Measurements from ENCODE around the gene TIMM8B.
A peak's percentile ranks its signal among the peaks of the same experiment; 100 is the strongest.
"Not testable (repeated sequence)": the region's sequence is repeated elsewhere in the genome, so short reads cannot be mapped to it uniquely, and the experiment has no call there.

TIMM8B gene, protein sequence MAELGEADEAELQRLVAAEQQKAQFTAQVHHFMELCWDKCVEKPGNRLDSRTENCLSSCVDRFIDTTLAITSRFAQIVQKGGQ

DNA sequence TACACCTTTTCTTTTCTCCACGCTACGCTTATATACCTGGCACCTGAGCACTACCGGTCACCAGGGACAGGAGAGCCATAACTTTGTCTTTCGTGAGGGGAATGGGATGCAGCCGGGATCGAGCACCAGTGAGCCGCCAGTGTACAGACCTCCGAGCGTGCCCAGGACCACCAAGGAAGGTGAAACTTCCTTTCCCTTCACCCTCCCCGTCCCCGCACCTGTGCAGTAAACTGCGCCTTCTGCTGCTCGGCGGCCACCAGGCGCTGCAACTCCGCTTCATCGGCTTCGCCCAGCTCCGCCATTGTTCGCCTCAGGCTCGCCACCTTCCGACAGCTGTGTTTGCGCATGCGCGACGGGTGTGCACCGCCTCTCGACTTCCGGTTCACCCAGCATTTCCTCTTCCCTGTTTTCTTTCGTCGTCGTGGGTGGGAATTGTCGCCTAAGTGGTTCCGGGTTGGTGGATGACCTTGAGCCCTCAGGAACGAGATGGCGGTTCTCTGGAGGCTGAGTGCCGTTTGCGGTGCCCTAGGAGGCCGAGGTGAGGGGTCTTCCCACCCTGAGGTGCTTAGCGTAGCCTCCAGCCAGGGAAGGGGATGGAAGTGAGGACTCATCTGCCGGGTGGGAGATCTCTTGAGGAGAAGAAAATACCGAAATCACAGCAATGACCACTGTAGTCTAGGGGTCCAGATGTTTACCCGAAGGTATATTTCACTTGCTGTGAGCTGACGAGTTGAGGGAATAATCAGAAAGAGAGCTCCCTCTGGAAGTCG lies at the start of gene TIMM8B, which contains the start of gene SDHD:
TIMM8B (minus strand) TSS at position 335 of the 770 bp plus-strand sequence; CDS start at position 302, 33 bp downstream.
SDHD (plus strand) TSS at position 452 of the 770 bp plus-strand sequence; CDS start at position 487, 35 bp downstream.
- peak; percentile 97 for DNase-seq

DNA sequence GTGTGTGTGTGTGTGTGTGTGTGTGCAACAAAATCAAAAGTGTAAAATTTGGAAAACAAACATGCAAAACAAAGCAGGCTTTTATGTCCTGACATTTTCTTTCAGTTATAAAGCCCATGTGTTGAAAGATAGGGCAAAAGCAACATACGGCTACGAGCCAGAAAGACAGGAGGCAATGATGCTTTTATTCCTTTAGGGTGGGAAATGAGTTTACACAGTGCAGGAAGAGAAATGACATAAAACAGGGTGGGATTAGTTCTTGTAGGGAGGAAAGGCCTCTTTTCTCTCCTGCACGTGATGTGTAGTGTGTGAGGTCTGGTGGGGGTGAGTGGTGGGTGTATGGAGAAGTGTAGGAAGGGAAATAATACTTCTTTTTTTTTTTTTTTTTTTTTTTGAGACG lies 47.9 kb upstream of the TIMM8B start:
- DNase-seq = no peak

DNA sequence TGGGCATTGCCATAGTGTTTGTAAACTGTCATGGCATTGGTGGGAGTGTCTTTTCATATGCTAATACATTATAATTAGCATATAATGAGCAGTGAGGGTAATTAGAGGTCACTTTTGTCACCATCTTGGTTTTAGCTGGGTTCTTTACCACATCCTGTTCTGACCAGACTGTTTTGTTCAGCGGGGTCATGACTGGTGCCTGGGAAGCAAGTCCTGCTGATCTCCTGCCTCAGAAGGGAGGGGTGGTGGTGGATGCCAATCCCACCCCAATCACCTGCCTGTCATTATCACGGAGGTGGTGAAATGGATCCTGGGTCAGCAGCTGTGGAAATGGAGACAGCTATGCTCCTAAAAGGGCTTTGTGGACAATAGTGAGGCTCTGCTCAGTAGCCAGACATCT lies 46.2 kb upstream of the TIMM8B start:
- no peak for DNase-seq

DNA sequence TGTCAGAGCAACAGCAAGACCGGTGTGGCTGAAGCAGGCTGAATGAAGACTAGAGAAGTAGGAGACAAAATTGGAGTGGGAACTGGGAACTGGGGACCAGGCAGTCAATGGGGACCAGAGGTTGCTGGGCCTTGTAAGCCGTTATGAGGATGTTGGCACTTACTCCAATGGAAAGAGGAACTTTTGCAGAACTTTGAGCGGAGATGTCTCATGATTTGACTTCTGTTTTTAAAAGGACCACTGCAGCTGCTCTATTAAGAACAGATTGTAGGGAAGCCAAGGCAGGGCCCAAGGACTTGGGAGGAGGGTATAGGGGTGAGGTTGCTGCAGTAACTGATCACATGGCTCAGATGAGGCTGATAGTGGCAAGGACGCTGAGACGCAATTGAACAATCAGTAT lies 43.1 kb upstream of the TIMM8B start:
- DNase-seq = peak; percentile 2

DNA sequence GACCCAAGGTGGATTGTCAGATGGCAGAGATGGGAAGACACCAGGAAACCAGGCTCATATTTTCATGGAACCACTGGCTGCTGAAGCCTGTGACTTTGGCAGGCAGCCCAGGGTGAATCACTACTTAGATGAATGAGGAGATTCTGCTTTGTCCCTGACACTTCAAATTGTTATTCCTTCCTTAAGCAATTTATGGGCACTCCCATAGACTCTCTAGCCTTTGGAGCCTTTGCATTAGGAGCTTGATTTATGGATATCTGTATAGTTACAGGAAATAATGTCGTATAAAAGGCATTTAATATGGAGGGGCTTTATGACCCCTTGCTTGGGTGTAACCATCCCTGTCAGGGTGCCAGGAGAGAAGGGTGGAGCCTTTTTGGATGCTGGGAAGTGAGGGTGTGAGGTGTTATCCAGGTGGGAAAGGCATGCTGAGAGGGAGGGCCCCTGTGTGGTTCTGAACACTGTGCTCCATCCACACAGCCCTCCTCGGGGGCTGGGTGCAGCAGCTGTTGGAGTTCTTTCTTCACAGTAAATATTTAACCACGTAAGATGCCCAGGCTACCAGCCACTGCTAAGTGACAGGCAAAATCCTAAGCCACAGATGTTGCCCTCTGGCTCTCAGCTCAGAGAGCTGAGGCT lies 42.0 kb upstream of the TIMM8B start:
- DNase-seq = no peak

DNA sequence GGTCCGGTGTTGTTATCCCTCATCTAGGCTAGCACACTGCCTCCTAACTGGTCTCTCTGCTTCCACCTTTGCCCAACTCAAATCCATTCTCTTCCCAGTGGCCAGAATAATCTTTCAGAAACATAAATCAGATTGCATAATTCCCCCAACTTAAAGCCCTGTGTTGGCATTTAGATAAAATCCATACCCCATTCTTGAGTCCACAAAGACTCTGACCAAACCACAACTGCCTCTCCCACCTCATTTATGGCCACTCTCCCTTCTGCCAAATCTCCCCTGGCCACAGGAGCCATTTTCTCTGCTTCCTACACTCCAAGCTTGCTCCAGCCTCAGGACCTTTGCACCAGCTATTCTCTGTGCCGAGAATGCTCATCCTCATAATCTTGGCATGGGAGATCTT lies 40.5 kb upstream of the TIMM8B start:
- no peak for DNase-seq

DNA sequence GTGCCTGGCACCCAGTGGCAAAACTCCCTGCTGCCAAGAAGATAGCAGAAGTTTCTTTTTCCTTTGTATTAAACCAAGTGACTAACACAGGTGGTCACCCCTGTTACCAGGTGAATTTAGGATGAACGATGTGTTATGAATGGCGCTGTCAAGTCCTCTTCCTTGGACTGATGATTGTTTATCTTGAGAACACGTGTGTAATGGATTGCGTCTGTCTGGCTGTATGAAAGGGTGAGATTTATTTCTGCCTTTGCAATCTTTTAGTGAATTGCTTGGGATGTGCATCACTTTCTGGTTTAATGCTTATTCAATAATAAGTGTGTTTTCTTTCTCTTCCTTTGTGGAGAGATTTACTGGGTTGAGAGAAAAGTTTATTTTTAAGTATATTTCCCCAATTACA lies 36.6 kb upstream of the TIMM8B start:
- DNase-seq = no peak

DNA sequence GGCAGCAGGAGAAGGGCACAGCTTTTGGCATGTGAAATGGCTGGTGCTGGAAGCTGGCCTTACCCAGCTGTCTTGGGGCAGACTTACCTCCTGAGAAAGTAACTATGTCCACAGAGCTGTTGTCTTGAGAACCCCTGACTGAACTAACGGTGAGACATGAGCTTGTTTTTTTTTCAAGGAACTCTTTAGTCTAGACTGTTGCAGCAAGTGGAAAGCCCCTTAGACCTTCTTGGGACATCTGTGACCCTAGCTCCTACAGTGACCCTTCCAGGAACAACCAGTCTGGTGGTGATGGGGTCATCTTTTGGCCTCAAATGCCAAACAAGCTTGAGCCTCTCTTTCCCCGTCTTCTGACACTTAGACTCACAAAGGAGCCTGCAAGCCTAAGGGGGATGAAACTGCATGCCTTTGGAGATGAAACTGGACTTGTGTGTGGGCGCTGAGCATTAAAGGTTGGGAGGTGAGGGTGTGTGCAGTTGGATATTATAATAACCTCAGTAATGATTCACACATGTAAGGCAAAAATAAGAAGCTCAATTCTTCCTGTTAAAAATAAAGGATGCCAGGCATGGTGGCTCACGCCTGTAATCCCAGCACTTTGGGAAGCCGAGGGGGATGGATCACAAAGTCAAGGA lies 35.5 kb upstream of the TIMM8B start:
- DNase-seq = no peak

DNA sequence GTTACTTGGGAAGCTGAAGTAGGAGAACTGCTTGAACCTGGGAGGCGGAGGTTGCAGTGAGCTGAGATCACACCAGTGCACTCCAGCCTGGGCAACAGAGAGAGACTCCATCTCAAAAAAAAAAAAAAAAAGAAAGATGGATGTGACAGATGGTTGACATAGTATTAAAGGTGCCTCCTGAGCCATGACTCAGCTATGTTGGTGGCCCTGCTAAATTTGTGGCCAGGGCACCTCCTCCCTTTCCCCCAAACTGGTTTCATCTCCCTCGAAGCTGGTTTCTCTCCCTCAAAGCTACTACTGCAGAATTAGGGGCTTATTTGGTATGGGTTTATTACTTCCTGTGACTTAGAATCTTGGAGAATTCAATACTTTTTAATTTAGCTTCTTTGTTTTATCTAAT lies 31.6 kb upstream of the TIMM8B start:
- DNase-seq = no peak

DNA sequence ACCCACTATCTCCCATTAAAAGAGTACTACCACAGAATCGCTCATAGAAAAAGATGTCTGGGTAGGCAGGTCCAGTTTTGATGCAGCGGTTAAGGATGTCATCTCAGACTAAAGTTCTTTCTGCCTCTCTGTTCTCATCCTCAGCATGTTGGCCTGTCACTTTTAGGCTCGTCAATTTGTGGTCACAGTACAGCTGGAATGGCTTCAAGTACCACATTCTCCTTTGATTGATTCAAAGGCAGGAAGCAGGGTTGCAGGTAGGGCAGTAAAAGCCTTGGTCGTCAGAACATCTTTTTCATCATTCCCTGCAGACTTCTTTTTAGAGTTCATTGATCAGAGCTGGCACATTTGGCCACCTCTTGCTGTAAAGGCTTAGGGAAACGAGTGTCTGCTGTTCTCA lies 28.8 kb upstream of the TIMM8B start:
- no peak for DNase-seq

DNA sequence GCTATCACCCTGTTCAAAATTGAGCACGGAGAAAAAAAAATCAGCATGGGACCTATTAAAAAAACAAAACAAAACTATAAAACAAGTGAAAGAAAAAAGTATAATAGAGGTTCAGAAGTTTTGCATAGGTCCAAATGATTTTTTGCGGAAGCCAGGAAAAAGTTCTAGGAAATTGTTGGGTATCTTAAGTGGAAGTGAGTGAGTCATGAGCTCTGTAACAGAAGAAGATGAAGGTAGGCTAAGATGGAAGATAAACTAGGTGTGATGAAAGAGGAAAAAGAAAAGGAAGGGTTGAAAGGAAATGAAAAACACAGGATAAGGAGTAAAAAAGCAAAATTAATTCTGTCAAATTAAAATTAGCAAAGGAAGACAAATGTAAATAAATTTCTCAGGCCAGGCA lies 27.9 kb upstream of the TIMM8B start:
- no peak for DNase-seq

DNA sequence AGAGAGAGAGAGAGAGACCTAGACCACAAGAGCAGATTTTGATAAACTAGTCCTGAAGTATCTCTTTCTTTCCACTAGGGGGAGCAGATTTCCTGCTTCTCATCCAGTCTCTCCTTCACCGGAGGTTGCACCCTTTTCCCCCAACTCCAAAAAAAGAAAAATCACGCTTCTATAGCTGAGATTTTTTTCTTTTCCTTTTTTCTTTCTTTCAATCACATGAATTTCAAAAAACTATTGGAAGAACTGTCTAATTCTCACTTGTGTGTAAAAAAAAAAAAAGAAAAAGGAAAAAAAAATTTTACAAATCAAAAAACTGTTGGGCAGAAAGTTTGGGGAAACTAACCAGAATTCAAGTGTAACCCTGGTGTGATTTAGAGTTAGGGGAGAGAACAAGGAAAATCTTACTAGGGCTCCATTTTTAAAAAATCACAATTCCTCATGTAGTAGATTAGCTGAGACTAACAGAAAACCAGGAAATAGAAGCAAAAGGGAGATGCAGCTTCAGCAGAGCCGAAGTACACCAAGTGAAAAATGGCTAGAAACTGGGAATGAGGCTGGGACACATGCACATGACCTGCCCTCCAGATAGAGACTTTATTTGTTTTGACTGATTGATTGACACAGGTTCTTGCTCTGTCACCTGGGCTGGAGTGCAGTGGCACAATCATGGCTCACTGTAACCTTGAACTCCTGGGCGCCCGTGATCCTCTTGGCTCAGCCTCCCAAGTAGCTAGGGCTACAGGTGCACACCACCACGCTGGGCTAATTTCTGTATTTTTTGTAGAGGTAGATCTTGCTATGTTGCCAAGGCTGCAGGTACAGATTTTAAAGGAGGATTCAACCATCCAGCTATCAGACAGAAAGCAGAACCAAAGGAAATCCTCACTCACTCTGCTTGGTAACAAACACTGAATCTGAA lies 27.2 kb upstream of the TIMM8B start:
- DNase-seq = peak; percentile 48

DNA sequence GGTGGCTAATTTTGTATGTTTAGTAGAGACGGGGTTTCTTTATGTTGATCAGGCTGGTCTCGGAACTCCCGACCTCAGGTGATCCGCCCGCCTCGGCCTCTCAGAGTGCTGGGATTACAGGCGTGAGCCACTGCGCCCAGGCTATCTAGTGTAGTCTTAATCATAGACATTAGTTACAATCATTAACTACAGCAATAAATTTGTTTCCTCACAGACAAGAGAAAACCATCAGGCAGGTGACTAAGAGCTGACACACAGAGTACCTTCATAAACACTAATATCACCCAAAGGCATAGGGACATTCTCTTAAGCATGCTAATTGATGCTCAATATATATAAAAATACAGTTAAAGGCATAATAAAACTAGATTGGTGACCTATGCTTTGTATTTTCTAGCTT lies 19.5 kb upstream of the TIMM8B start:
- DNase-seq = no peak

DNA sequence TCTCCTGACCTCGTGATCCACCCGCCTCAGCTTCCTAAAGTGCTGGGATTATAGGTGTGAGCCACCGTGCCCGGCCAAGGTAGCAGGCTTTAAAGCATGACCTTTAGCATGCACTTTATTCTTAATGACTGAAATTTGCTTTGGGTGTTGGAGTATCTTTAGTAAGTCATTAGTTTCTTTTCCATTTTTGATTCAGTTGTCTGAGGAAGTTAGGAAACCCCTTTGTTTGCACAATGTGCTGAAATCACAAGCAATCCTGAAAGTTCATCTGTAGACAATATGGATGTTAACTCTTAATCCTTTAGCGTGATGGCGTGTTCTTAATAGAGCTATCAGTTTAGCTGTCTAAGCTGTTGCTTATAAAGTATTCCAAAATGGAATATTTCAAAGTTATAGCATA lies 16.9 kb upstream of the TIMM8B start:
- no peak for DNase-seq

DNA sequence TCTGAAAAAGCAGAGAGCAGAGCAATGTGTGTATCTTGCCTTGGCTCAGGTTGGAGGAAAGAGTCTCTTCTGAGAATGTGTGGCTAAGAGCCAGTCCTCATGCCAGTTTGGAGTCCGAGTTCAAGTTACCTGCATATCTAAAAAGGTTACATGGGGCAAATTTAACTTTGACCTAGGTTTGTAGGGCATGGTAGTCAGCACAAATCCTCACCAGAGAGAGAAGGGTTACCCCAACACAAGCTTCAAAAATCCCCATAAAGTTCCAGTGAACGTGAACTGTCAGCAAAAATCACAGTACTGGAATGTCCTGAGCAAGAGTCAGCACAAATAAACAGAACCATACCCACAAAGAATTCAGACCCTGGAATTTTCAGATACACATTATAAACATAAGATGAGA lies 13.9 kb upstream of the TIMM8B start:
- DNase-seq = no peak

DNA sequence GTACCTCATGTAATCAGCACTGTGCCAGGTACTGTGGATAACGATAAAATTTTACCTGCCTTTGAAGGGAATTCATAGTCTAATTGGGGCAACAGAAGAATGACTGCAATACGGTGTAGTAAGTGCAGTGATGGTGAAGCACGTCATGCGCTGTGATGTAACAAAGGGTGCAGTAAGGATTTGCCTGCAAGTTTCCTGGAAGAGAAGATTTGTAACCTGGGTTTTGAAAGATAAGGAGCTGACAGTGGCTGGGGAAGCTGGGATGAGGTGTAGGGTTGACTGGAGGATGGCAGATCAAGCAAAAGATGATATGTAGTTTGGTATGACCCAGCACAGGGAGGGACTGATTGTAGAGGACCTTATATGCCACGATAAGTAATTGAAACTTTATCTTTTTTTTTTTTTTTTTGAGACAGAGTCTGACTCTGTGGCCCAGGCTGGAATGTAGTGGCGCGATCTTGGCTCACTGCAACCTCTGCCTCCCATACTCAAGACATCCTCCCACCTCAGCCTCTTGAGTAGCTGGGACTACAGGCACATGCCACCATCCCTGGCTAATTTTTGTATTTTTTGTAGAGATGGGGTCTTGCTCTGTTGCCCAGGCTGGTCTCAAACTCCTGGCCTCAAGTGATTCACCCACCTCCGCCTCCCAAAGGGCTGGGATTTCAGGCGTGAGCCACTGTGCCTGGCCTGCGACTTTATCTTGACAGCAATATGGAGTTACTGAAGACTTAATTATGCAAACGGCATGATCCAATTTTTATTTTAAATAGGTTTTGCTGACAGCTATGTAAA lies 11.4 kb upstream of the TIMM8B start:
- no peak for DNase-seq

DNA sequence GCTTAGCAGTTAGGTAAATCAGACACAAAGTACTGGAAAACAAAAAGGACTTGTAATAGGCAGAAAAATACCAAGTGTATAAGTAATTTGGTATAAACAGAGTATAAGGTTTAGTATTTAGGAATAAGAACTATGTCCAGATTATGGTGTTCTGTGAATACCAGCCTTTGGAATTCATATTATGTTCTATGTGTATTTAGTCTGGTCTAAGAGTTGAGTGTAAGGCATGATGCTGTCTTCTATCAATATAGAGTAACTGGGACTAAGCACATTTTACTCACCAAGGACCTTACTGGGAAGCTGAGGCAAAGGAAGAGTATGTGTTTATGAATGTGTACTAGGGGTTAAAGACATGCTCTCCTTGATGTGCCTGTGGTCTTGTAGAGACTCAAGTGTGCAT lies 9.6 kb upstream of the TIMM8B start:
- DNase-seq = no peak

DNA sequence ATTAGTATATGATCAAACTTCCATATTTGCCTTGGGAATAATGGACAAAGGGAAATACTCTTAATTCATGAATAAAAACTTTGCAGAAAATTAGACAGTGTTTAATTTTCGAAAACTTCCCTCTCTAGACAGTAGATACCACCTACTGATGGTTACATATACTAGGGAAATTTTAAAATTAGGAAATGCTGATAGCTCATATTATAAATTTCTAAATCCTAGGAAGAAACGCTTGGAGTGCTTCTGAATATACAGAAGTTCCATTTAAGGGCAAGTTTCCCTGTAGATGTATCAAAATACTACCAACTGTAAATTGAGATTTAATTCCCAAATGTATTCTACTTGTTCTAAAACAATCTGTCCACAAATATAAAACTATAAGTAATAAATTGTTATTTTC lies 8.7 kb upstream of the TIMM8B start:
- DNase-seq = not testable (repeated sequence)

DNA sequence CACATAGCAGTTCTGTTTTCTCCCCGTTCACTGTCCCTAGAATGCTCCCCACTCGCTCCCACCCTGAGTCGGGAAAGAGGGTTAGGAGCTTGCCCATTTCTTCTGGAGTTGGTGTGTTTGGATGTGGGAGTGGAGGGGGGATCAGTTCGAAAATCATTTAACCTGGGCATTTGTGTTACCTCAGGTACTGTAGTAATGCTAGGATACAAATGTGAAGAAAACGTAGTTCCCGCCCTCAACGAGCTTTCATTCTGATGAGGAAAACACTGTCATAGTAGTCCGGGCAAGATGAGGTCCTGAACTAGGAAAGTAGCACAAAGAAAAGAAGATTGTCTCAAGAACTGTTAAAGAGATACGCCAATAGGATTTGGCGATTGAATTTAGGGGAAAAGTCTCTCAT lies 656 bp upstream of the TIMM8B start:
- DNase-seq = no peak

DNA sequence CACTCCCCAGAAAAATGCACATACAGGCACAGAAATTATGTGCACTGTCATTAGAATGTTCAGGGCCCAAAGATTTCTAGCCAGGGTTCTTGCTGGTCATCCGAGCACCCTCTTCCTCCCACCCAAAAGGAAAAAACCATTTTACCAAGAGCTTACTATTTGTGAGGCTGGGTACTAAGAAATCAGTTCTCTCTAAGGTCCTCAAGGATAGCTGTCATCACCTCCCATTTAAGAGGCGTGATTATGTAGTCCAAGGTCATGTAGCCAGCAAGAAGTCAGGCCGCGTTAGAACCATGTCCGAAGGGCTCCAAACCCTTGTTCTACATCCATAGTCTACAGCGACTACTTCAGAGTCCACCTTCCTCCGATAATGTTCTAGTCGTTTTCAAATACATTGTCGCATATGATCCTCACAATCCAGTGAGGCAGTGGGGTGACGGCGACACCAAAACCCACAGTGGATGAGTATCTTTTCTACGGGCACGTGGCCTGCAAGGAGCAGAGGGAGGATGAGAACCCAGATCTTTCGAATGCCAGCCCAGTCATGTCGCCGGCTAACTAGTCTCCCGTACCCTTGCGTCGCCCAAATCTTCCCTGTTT lies 634 bp downstream of the TIMM8B start:
- peak; percentile 24 for DNase-seq

DNA sequence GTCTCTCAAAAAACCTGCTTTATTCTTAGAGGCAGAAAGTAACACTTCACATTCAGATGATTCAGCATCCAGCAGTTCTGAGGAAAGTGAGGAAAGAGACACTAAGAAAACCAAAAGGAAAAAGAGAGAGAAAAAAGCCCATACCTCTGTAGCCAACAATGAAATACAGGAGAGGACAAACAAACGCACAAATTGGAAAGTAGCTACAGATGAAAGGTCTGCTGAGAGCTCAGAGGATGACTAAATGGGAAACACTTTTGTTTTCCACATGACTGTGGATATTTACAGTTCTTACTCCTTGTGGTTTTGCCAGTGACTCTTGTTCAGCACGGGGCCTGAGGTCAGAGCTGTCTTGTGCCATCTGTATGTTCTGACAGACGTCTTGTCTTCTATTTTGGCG lies 3.8 kb downstream of the TIMM8B start:
- DNase-seq = no peak
